ENCODE measurements around the gene IL12RB1. TPM values are rescaled to one million over a fixed set of nuclear protein-coding genes. Genes with fewer than 3 reads are reported as not detected.
A peak's percentile ranks its signal among the peaks of the same experiment; 100 is the strongest.

IL12RB1 gene
- total RNA-seq, 1 donor from 2014 or later: under 0.01 TPM

GRCh38 chr19:18090545-18091216 is 3.9 kb upstream of the IL12RB1 start:
- DNase-seq (ENCODE audit: low read depth in 2 of 2): peak; percentile 23 to 72

DNA sequence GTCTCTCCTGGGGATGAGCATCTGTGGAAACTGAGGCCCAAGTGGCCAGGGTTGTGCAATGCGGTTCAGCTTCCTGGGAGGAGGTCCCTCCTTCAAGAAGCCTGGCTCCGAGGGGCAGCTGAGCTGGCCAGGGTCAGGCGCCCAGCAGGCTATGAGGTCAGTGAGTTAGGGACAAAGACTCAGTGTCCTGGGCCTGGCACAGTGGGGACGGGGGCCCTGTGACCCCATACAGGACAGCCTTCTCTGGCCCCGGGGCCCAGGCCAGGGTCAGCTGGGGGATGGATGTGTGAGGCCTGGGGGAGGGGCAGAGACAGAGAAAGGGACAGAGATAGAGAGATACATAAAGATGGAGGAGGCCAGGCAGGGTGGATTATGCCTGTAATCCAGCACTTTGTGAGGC is 3.0 kb upstream of the IL12RB1 start:
- DNase-seq (ENCODE audit: low read depth in 2 of 2): no peak

DNA sequence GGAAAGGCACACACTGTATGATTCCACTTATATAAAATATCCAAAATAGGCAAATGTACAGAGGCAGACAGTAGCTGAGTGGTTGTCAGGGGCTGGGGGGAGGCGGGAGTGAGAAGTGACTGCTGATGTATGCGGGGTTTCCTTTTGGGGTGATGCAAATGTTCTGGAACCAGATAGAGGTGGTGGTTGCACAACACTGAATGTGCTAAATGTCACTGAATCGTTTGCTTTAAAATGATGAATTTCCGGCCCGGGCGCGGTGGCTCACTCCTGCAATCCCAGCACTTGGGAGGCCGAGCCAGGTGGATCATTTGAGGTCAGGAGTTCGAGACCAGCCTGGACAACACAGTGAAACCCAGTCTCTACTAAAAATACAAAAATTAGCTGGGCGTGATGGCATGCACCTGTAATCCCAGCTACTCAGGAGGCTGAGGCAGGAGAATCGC is 2.4 kb upstream of the IL12RB1 start:
- peak in 1 of 2 donors; percentile 30 for DNase-seq (ENCODE audit: low read depth in 2 of 2)

DNA sequence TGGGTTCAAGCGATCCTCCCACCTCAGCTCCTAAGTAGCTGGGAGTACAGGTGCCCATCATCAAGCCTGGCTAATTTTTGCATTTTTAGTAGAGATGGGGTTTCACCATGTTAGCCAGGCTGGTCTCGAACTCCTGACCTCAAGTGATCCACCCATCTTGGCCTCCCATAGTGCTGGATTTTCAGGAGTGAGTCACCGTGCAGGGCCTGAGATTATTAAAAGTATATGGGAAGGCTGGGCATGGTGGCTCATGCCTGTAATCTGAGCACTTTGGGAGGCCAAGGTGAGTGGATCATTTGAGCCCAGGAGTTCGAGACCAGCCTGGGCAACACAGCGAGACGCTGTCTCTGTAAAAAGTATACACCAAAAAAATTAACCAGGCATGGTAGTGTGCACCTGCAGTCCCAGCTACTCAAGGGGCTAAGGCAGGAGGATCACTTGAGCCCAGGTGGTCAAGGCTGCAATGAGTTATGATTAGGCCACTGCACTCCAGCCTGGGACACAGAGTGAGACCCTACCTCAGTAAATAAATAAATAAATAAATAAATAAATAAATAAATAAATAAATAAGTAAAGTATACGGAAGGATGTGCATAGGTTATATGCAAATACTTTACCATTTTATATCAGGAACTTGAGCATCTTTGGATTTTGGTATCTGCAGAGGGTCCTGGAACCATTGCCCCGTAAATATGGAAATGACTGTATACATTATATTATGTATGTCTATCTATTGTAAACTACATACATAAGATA is 854 bp downstream of the IL12RB1 start:
- DNase-seq (ENCODE audit: low read depth in 2 of 2): no peak

DNA sequence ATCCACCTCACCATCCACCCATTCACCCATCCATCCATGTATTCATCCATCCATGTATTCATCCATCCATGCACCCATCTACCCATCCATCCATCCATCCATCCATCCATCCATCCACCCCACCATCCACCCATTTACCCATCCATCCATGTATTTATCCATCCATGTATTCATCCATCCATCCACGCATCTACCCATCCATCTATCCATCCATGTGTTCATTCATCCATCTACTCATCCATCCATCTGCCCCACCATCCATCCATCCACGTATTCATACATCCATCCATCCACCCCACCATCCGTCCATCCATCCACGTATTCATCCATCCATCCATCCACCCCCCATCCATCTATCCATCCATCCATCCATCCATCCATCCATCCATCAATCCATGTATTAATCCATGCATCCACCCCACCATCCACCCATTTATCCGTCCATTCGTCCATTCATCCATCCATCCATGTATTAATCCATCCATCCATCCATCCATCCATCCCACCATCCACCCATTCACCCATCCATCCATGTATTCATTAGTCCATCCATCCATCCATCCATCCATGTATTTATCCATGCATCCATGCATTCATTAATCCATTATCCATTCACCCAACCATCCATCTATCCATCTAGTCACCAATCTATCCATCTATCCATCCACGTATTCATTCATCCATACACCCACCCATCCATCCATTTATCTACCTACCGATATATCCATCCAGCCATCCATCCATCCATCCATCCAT is 2.6 kb downstream of the IL12RB1 start:
- DNase-seq (ENCODE audit: low read depth in 2 of 2): no peak

GRCh38 chr19:18074192-18074591 is 12.5 kb downstream of the IL12RB1 start:
- DNase-seq (ENCODE audit: low read depth in 2 of 2): no peak

DNA sequence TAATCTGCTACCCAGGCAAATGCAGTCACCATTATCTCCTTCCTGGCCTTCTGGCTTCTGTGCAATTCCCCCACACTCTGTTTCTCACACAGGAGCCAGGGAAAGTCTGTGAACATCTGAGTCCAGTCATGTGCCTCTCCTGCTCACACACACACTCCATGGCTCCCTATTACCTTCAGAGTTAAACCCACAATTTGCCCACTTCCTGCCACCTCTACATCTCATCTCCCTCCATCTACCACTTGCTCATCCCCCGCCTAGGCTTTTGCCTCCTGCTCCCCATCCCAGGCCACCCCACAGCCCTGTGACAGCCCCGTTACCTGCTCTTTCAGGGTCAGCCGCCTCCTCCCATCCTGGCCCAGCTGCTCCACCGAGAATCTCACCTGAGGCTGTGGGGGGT is 13.5 kb downstream of the IL12RB1 start:
- DNase-seq (ENCODE audit: low read depth in 2 of 2): no peak

- DNase-seq (ENCODE audit: low read depth in 2 of 2): no peak
Observed at GRCh38 chr19:18072335-18072734, 14.4 kb downstream of the IL12RB1 start.

DNA sequence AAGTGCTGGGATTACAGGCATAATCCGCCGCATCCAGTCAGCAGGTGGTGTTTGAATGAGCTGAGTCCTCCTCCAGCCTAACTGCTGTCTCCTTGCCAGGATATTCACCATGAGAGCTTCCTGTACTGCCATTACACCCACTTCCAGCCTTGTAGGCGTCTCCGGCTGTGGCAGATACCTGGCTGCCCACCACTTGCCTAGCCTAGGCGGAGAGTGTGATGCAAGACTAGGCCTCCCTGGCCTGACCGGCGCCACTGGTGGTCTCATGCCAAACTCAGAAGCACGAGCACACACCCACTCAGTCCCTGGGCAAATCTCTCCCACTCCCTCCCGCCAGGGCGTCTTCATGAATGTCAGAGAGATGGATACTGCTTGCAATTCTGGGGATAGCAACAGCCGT is 16.6 kb downstream of the IL12RB1 start:
- no peak for DNase-seq (ENCODE audit: low read depth in 2 of 2)

GRCh38 chr19:18069383-18069782 is 17.4 kb downstream of the IL12RB1 start:
- DNase-seq (ENCODE audit: low read depth in 2 of 2): no peak

GRCh38 chr19:18068395-18068794 is 18.3 kb downstream of the IL12RB1 start:
- no peak for DNase-seq (ENCODE audit: low read depth in 2 of 2)

DNA sequence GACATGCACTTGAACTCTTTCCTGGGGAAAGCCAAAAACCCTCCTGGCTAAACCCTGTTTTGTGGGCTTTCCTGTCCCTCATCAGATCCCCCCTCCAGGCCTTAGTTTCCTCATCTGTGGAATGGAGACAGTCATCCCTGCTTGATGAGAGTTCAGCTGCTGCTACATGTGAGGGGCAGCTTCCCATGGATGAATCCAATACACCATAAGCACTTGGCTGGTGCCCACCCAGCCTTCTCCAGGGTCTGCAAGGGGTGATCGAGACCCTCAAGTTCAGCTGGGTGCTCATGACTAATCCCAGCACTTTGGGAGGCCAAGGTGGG is 21.6 kb downstream of the IL12RB1 start:
- DNase-seq (ENCODE audit: low read depth in 2 of 2): no peak

GRCh38 chr19:18063463-18063862 is 23.3 kb downstream of the IL12RB1 start:
- DNase-seq (ENCODE audit: low read depth in 2 of 2): no peak

DNA sequence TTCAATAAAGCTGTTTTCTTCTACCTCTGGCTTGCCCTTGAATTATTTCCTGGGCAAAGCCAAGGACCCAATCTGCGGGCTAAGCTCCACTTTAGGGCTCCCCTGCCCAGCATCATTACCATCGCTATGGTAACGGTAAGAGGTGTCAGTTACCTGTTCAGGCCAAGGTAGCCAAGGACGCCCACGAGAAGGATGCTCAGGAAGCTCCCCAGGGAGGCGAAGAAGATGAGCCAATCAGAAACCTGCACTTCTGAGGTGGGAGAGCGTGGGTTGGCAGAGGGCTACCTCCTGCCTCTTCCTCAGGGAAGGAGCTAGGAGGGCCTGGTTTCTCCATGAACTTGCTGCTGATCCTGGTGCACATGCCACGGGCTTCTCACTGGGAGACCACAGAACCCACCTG is 24.7 kb downstream of the IL12RB1 start:
- DNase-seq (ENCODE audit: low read depth in 2 of 2): no peak

GRCh38 chr19:18060472-18060871 is 26.3 kb downstream of the IL12RB1 start:
- DNase-seq (ENCODE audit: low read depth in 2 of 2): no peak

GRCh38 chr19:18059902-18060301 is 26.8 kb downstream of the IL12RB1 start:
- DNase-seq (ENCODE audit: low read depth in 2 of 2): no peak

- no peak for DNase-seq (ENCODE audit: low read depth in 2 of 2)
Observed at GRCh38 chr19:18059297-18059696, 27.4 kb downstream of the IL12RB1 start.

DNA sequence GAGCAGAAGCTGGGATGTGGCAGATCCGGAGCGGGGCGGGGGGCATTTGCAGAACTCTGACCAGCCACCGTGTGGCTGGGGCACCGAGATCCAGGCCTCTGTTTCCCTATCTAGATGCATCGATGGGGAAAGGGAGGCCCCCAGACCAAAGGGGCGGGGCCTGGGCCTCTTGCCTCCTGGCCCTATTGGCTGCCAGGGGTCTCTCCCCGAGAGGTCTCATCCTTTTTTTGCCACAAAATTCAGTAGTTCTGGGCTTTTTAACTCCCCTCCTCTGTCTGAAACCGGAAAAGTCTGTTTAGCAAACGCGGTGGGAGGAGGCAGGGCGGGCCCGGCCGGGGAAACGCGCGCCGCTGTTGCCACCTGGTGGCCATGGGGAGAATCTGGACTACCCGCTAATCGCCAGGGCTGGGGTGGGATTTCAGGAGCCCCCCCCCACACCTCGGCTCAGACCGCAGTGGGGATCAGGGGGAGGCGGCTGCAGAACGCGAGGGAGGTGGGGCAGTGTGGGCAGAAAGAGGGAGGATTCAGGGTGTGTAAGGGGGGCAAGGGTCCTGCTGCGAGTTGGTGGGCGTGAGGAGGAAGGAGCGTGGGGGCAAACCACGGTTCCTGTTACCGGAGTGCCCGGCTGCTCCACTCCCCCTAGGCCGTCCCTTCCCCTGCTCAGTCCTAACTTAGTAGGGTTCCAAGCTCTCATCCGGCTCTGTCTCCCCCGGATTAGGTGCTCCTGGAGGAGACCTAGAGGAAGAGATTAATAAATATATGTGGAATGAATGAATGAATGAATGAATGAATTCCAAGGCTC is 28.3 kb downstream of the IL12RB1 start:
- peak; percentile 73 to 86 for DNase-seq (ENCODE audit: low read depth in 2 of 2)

- DNase-seq (ENCODE audit: low read depth in 2 of 2): peak; percentile 11 to 28
Observed at GRCh38 chr19:18057557-18057956, 29.2 kb downstream of the IL12RB1 start.

GRCh38 chr19:18055967-18056366 is 30.8 kb downstream of the IL12RB1 start:
- no peak for DNase-seq (ENCODE audit: low read depth in 2 of 2)

DNA sequence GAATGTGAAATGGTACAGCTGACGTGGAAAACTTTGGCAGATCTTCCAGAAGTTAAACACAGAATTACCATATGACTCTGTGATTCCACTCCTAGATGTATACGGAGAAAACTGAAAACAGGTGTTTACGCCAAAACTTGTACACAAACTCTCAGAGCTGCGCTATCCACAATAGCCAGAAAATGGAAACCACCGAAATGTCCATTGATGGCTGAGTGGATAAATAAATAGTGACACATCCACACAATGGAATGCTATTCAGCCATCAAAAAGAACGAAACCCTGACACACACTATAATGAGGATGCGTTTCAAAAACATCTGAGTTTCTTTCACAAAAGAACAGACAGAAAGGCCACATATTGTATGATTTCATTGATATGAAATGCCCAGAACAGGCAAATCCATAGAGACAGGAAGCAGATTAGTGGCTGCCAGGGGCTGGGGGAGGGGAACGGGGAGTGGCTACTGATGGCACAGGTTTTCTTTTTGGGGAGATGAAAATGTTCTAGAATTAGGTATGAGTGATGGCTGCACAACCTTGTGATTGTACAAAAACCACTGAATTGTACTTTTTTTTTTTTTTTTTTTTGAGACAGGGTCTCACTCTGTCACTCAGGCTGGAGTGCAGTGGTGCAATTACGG is 33.0 kb downstream of the IL12RB1 start:
- peak; percentile 46 to 63 for DNase-seq (ENCODE audit: low read depth in 2 of 2)

All from lung microvascular endothelial cell (primary cell).